Mesothelial cell of epicardium (in vitro differentiated cells): ENCODE data around the gene SCGB3A1. TPM values are rescaled to one million over a fixed set of nuclear protein-coding genes. Genes with fewer than 3 reads are reported as not detected.

ENCODE experiments used
- DNase-seq, 2 experiments: peaks; one replicate each; pipeline ENCODE4 v3.0.0; 2021; ENCODE audit warnings: low spot score in 2 of 2; ENCODE audit not compliant: unreplicated experiment in 2 of 2
- H3K27ac Mint-ChIP-seq: 2 replicates; pipeline ENCODE4 v1.8.0; 2021; ENCODE audit warnings: mixed read lengths
- H3K27me3 Mint-ChIP-seq: 2 replicates; pipeline ENCODE4 v1.8.0; 2021; ENCODE audit warnings: low read depth, mixed read lengths
- H3K36me3 Mint-ChIP-seq: 2 replicates; pipeline ENCODE4 v1.8.0; 2021; ENCODE audit warnings: mixed read lengths
- H3K4me1 Mint-ChIP-seq: 2 replicates; pipeline ENCODE4 v1.8.0; 2021; ENCODE audit warnings: mixed read lengths
- H3K4me3 Mint-ChIP-seq: 2 replicates; pipeline ENCODE4 v1.8.0; 2021; ENCODE audit warnings: mild to moderate bottlenecking, moderate library complexity, mixed read lengths
- H3K9me3 Mint-ChIP-seq: 2 replicates; pipeline ENCODE4 v1.8.0; 2021; ENCODE audit warnings: mixed read lengths
- total RNA-seq: library from RNA; stranded (reverse); gene quantifications from 3 replicates; pipeline ENCODE4 v1.2.1, GENCODE V29; 2021
- TF ChIP-seq, protein P1 (sequence below): fragments of 200-600 bp; sonication (generic); IDR thresholded peaks from one replicate; pipeline ENCODE4 v1.5.0; 2021; ENCODE audit warnings: antibody characterized with exemption; ENCODE audit not compliant: unreplicated experiment

Gene SCGB3A1
- total RNA-seq, 1 donor from 2014 or later = 0.63 TPM

DNA sequence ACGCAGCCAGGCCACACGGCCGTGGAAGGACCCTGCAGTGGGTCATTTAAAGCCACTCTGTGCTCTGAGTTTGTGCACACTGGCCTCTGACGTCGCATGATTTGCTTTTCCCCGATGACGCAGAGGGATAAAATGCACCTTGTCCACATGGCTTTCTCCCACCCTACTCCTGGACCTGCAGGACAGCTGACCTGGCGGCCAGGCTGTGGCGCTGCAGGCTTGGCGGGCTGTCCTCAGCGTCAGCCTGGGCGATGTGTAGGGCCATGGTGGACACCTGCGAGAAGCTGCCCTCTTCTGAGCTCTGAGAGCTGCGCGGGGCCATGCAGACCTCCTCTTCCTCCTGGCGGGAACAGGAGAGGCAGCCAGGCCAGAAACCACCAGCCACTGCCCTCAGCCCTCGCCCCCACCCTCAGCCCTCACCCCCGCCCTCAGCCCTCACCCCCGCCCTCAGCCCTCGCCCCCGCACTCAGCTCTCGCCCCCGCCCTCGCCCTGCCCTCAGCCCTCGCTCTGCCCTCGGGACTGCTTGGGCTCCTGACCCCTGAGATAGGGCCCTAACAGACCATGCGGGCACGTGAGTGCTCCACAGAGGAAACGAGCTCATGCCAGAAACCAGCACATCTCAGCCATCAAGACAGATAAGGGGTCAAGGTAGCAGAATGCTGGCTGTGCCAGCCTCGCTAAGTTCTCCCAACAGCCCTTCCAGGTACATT, 20.0 kb upstream of the SCGB3A1 start:
- Mint-ChIP-seq H3K4me3 (no peak overlapping the region), H3K36me3 (no peaks in the 10 kb centered on the region), H3K9me3 (no peaks in the 10 kb centered on the region), H3K4me1 (peaks cover 12% of the 10 kb centered on the region), H3K27me3 (peaks cover 2% of the 10 kb centered on the region), H3K27ac (no peak overlapping the region)
- TF ChIP-seq, protein P1, sequence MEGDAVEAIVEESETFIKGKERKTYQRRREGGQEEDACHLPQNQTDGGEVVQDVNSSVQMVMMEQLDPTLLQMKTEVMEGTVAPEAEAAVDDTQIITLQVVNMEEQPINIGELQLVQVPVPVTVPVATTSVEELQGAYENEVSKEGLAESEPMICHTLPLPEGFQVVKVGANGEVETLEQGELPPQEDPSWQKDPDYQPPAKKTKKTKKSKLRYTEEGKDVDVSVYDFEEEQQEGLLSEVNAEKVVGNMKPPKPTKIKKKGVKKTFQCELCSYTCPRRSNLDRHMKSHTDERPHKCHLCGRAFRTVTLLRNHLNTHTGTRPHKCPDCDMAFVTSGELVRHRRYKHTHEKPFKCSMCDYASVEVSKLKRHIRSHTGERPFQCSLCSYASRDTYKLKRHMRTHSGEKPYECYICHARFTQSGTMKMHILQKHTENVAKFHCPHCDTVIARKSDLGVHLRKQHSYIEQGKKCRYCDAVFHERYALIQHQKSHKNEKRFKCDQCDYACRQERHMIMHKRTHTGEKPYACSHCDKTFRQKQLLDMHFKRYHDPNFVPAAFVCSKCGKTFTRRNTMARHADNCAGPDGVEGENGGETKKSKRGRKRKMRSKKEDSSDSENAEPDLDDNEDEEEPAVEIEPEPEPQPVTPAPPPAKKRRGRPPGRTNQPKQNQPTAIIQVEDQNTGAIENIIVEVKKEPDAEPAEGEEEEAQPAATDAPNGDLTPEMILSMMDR = no peak
- no peak for DNase-seq

DNA sequence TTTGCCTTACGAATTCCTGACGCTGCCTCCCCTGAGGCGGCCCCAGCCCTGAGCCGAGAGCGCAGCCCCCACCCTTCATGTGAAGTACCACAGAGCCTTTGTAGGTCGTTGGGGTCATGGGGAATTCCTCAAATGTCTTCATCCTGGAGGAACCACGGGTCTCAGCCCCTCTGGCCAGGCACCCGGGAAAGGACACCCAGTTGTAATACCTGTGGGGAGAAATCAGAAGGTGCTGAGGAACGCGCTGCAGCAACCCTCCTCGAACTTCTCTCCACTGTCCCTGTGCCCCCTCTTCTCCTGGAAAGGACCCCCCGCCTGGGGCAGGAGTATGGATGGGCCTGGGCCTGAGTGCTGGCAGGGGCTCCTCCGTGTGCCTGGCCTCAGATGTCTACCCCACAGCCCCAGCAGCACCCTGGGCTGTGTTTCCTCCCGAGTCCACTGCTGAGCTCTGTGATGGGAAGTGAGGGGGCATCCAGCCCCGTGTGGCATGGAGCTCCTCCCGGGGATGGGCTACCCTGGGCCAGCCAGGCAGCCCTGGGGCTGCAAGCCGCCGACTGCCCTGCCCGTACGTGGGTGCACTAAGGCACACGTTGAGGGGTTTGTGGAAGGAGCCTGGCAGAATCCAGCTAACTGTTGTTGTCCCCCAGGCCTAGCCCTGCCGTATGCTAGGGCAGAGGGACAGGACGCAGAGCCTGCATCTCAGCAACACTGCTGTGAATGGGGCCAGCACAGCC, 18.7 kb upstream of the SCGB3A1 start:
- DNase-seq = no peak
- Mint-ChIP-seq H3K36me3 (no peaks in the 10 kb centered on the region), H3K4me1 (peaks cover 12% of the 10 kb centered on the region), H3K27me3 (peaks cover 1% of the 10 kb centered on the region), H3K9me3 (no peaks in the 10 kb centered on the region), H3K4me3 (no peak overlapping the region), H3K27ac (no peak overlapping the region)
- TF ChIP-seq, protein P1 = no peak

DNA sequence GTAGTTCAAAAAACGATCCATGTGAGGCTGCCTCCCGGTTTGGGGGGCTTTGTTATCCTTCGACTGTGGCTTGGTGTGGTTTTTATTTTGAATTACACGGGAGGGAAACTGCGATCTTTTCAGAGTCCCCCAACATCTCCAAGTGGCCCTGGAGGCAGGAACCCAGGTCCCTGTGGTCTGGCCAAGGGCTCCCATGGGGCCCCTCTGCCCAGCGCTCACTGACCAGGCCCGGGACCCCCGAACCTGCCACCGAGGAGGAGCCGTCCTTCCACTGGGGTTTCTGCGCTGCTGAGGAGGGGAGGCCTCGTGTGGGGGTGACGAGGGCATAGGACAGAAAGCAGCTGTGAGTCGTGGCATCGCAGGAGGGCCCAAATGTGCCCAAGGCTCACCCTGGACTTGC, 18.1 kb upstream of the SCGB3A1 start:
- H3K4me1 Mint-ChIP-seq = peaks cover 12% of the 10 kb centered on the region
- TF ChIP-seq, protein P1 = no peak
- H3K27ac Mint-ChIP-seq = no peak overlapping the region
- no peaks in the 10 kb centered on the region for H3K9me3 Mint-ChIP-seq
- no peaks in the 10 kb centered on the region for H3K36me3 Mint-ChIP-seq
- H3K27me3 Mint-ChIP-seq = peaks cover 3% of the 10 kb centered on the region
- no peak for DNase-seq
- no peak overlapping the region for H3K4me3 Mint-ChIP-seq

DNA sequence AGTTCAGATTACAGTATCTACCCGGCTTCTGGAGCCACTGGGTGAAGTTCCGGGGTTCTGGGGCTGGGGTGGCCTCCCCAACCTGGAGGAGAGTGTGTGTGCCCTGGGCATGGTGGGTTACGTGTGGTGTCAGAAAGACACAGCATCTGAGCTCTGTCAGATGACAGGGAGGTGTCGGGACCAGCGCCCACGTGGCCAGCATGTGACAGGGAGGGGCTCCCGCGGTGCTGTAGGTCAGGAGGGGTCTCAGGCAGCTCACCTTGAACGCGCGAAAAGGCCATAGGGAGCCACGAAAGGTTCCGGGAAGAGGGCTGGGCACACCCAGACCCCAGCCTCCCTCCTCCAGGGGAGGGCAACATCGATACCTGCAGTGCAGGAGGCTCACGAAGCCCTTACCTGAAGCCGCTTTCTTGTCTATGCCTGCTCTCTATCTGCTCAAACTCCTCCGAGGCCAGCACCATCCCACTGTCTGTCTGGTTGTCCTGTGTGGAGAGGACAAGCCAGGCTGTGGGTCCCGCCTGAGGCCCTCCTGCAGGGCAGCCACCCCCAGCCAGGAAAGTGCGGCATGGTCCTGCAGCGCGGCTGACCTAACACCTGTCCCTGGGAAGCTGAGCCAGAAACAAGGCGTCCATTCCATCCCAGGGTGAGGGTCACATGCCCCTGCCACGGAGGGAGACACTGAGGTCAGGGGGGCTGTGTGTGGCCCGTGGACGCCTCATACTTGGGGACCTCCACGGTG, 17.4 kb upstream of the SCGB3A1 start:
- no peak for DNase-seq
- Mint-ChIP-seq H3K4me3 (no peak overlapping the region), H3K4me1 (peaks cover 12% of the 10 kb centered on the region), H3K36me3 (no peaks in the 10 kb centered on the region), H3K9me3 (no peaks in the 10 kb centered on the region), H3K27me3 (peaks cover 8% of the 10 kb centered on the region), H3K27ac (no peak overlapping the region)
- TF ChIP-seq, protein P1 = no peak

DNA sequence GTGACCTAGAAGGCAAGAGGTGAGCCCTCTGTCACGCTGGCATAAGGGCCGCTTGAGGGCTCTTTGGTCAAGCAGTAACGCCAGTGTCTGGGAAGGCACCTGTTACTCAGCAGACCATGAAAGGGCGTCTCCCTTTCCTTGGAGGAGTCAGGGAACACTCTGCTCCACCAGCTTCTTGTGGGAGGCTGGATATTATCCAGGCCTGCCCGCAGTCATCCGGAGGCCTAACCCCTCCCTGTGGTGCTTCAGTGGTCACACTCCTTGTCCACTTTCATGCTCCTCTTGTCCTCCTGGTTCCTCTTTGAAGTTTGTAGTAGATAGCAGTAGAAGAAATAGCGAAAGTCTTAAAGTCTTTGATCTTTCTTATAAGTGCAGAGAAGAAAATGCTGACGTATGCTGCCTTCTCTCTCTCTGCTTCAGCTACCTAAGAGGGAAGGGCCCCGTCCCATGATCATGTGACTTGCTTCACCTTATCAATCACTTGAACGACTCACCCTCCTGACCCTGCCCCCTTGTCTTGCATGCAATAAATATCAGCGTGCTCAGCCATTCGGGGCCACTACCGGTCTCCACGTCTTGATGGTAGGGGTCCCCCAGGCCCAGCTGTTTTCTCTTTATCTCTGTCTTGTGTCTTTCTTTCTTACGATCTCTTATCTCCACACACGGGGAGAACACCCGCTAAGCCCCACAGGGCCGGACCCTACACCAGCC, 16.7 kb upstream of the SCGB3A1 start:
- Mint-ChIP-seq H3K27ac (no peak overlapping the region), H3K9me3 (no peaks in the 10 kb centered on the region), H3K36me3 (no peaks in the 10 kb centered on the region), H3K27me3 (peaks cover 8% of the 10 kb centered on the region), H3K4me1 (peaks cover 10% of the 10 kb centered on the region), H3K4me3 (no peak overlapping the region)
- TF ChIP-seq, protein P1 = no peak
- no peak for DNase-seq
